ENCODE measurements around the gene CD8B.

Gene CD8B

GRCh38 chr2:86785456-86785855 lies 76.2 kb downstream of the CD8B start:
- H3K4me3 ChIP-seq (ENCODE audit: low read depth, low read length) = no peak overlapping the region
- no peak for DNase-seq (ENCODE audit: low read depth)
- TF ChIP-seq CTCF (IDR thresholded peaks at IDR 0.05; ENCODE audit: control insufficient read depth, extremely low read depth, insufficient read depth) = no peak

GRCh38 chr2:86783615-86784339 lies 77.9 kb downstream of the CD8B start:
- H3K4me3 ChIP-seq (ENCODE audit: low read depth, low read length) = no peak overlapping the region
- no peak for DNase-seq (ENCODE audit: low read depth)
- TF ChIP-seq CTCF (IDR thresholded peaks at IDR 0.05; ENCODE audit: control insufficient read depth, extremely low read depth, insufficient read depth) = no peak

GRCh38 chr2:86782748-86783147 lies 78.9 kb downstream of the CD8B start:
- no peak overlapping the region for H3K4me3 ChIP-seq (ENCODE audit: low read depth, low read length)
- no peak for DNase-seq (ENCODE audit: low read depth)
- no peak for TF ChIP-seq CTCF (IDR thresholded peaks at IDR 0.05; ENCODE audit: control insufficient read depth, extremely low read depth, insufficient read depth)

GRCh38 chr2:86781363-86781762 lies 80.3 kb downstream of the CD8B start:
- no peak for TF ChIP-seq CTCF (IDR thresholded peaks at IDR 0.05; ENCODE audit: control insufficient read depth, extremely low read depth, insufficient read depth)
- no peak for DNase-seq (ENCODE audit: low read depth)

GRCh38 chr2:86779971-86780370 lies 81.7 kb downstream of the CD8B start:
- no peak for DNase-seq (ENCODE audit: low read depth)
- TF ChIP-seq CTCF (IDR thresholded peaks at IDR 0.05; ENCODE audit: control insufficient read depth, extremely low read depth, insufficient read depth) = no peak
- H3K4me3 ChIP-seq (ENCODE audit: low read depth, low read length) = no peak overlapping the region

More at GRCh38 chr2:86781363-86781762, 80.3 kb downstream of the CD8B start:
- no peak overlapping the region for H3K4me3 ChIP-seq (ENCODE audit: low read depth, low read length)

- TF ChIP-seq CTCF (IDR thresholded peaks at IDR 0.05; ENCODE audit: control insufficient read depth, extremely low read depth, insufficient read depth) = no peak
- no peak overlapping the region for H3K4me3 ChIP-seq (ENCODE audit: low read depth, low read length)
- no peak for DNase-seq (ENCODE audit: low read depth)
Observed at GRCh38 chr2:86778957-86779356, 82.7 kb downstream of the CD8B start.

- no peak for DNase-seq (ENCODE audit: low read depth)
- no peak for TF ChIP-seq CTCF (IDR thresholded peaks at IDR 0.05; ENCODE audit: control insufficient read depth, extremely low read depth, insufficient read depth)
- H3K4me3 ChIP-seq (ENCODE audit: low read depth, low read length) = no peak overlapping the region
Observed at GRCh38 chr2:86776532-86776931, 85.2 kb downstream of the CD8B start.
